ENCODE data around the gene PDZK1IP1.

The PDZK1IP1 gene

DNA sequence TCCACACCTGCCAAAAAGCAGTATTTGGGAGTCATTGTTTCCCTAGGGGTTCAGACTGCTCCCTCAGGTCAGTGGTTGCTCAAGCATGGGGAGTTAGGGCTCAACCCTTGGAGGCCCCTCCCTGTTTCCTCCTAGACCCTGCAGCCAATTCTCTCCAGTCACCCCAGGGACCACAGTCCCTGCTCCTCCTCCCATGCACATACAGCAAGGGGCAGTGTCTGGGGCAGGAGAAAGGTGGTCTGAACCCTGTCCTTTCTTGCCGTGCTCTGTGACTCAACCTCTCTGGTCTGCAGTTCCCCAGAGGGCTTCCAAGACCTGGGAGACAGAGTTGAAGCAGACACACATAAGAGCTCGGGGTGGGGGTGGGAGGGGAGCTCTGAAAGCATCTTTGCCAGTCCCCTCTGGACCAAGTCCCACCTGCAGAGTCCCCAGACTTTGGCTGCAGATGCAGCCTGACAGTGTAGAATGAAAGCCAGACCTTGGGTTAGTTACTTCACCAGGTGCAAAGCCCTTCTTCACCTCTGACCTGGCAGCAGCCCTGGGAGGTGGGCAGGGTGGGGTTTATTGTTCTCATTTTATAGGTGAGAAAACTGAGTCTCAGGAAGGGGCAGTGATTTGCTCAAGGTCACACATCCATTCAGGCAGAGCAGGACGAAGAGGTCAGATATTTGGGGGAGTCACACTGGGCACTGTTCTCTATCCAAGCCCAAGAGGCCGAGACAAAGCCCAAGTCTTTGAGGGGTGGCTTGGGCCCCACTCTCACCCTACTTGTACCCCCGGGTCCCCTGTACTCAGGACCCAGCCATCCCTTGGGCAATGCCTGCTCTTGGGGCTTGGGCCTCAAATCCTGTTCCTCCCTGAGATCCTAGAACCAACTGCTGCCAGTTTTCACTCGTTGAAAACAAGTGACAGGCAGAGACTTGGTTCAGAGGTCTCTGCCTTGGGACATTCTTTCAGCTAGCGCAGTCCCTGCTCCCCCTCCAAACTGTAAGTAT, 748 bp downstream of the PDZK1IP1 start:
- no peak for TF ChIP-seq SIN3A (IDR thresholded peaks at IDR 0.05; ENCODE audit: borderline replicate concordance, insufficient read depth, low read length)
- TF ChIP-seq POLR2AphosphoS5 (IDR thresholded peaks at IDR 0.05; ENCODE audit: low read depth, low read length), result no peak
- no peak for TF ChIP-seq TAF1 (IDR thresholded peaks at IDR 0.05; ENCODE audit: borderline replicate concordance, insufficient read depth, low read length)
- TF ChIP-seq, protein P1, sequence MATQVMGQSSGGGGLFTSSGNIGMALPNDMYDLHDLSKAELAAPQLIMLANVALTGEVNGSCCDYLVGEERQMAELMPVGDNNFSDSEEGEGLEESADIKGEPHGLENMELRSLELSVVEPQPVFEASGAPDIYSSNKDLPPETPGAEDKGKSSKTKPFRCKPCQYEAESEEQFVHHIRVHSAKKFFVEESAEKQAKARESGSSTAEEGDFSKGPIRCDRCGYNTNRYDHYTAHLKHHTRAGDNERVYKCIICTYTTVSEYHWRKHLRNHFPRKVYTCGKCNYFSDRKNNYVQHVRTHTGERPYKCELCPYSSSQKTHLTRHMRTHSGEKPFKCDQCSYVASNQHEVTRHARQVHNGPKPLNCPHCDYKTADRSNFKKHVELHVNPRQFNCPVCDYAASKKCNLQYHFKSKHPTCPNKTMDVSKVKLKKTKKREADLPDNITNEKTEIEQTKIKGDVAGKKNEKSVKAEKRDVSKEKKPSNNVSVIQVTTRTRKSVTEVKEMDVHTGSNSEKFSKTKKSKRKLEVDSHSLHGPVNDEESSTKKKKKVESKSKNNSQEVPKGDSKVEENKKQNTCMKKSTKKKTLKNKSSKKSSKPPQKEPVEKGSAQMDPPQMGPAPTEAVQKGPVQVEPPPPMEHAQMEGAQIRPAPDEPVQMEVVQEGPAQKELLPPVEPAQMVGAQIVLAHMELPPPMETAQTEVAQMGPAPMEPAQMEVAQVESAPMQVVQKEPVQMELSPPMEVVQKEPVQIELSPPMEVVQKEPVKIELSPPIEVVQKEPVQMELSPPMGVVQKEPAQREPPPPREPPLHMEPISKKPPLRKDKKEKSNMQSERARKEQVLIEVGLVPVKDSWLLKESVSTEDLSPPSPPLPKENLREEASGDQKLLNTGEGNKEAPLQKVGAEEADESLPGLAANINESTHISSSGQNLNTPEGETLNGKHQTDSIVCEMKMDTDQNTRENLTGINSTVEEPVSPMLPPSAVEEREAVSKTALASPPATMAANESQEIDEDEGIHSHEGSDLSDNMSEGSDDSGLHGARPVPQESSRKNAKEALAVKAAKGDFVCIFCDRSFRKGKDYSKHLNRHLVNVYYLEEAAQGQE (IDR thresholded peaks at IDR 0.05; ENCODE audit: insufficient read depth in 1 of 2, low read depth in 2 of 2, low read length in 2 of 2), result no peak
- no peak for TF ChIP-seq FOXP2 (optimal IDR thresholded peaks at IDR 0.05; ENCODE audit: borderline replicate concordance, extremely low read depth, extremely low read length, insufficient read depth)

DNA sequence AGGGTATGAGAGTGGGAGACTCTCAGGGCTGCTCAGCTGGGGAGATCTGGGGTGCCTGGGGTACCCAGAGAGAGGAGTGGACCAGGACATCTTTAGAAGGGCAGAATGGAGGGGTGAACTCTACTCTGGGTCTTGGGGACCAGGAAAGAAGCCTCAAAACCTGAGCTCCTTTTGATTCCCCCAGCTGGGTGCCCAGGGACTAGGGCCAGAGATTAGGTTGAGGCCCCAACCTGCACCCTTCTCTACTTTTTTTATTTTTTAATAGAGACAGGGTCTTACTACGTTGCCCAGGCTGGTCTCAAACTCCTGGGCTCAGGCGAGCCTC, 1.9 kb downstream of the PDZK1IP1 start:
- no peak for TF ChIP-seq TAF1 (IDR thresholded peaks at IDR 0.05; ENCODE audit: borderline replicate concordance, insufficient read depth, low read length)
- TF ChIP-seq, protein P1 (IDR thresholded peaks at IDR 0.05; ENCODE audit: insufficient read depth in 1 of 2, low read depth in 2 of 2, low read length in 2 of 2), result no peak
- no peak for TF ChIP-seq POLR2AphosphoS5 (IDR thresholded peaks at IDR 0.05; ENCODE audit: low read depth, low read length)
- TF ChIP-seq FOXP2 (optimal IDR thresholded peaks at IDR 0.05; ENCODE audit: borderline replicate concordance, extremely low read depth, extremely low read length, insufficient read depth), result no peak
- no peak for TF ChIP-seq SIN3A (IDR thresholded peaks at IDR 0.05; ENCODE audit: borderline replicate concordance, insufficient read depth, low read length)

DNA sequence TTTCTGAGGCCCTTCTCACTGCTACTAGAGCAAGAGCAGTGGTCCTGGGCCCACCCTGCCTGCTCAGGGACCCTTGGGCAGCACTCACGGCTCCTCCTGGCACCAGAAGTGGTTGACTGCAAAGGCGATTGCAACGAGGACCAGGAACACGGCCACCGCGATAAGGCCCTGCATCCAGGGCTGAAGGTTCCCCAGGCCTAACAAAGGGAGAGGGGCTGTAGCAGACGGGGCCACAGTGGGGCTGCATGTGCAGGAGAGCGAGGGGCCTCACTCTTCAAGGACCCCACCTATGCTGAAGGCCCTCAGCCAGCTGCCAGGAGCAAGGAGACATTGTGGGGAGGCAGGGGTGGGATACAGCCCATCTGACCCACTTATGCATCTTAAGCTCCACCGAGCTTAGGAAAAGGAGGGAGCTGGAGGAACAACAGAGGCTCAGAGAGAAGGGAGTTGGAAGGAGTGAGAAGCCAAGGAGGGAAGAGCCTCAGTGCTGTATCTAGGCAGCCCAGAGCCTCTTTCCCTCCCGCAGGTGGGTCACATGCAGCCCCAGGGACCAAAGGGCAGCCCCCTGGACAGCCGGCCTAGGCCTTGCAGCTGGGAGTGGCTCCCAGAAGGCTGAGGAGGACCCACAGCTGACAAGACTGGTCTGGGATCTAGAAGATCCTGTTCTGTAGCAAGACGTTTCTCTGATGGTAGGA, 2.5 kb downstream of the PDZK1IP1 start:
- TF ChIP-seq, protein P1 (IDR thresholded peaks at IDR 0.05; ENCODE audit: insufficient read depth in 1 of 2, low read depth in 2 of 2, low read length in 2 of 2), result no peak
- TF ChIP-seq TAF1 (IDR thresholded peaks at IDR 0.05; ENCODE audit: borderline replicate concordance, insufficient read depth, low read length), result no peak
- TF ChIP-seq SIN3A (IDR thresholded peaks at IDR 0.05; ENCODE audit: borderline replicate concordance, insufficient read depth, low read length), result no peak
- TF ChIP-seq FOXP2 (optimal IDR thresholded peaks at IDR 0.05; ENCODE audit: borderline replicate concordance, extremely low read depth, extremely low read length, insufficient read depth), result no peak
- no peak for TF ChIP-seq POLR2AphosphoS5 (IDR thresholded peaks at IDR 0.05; ENCODE audit: low read depth, low read length)

DNA sequence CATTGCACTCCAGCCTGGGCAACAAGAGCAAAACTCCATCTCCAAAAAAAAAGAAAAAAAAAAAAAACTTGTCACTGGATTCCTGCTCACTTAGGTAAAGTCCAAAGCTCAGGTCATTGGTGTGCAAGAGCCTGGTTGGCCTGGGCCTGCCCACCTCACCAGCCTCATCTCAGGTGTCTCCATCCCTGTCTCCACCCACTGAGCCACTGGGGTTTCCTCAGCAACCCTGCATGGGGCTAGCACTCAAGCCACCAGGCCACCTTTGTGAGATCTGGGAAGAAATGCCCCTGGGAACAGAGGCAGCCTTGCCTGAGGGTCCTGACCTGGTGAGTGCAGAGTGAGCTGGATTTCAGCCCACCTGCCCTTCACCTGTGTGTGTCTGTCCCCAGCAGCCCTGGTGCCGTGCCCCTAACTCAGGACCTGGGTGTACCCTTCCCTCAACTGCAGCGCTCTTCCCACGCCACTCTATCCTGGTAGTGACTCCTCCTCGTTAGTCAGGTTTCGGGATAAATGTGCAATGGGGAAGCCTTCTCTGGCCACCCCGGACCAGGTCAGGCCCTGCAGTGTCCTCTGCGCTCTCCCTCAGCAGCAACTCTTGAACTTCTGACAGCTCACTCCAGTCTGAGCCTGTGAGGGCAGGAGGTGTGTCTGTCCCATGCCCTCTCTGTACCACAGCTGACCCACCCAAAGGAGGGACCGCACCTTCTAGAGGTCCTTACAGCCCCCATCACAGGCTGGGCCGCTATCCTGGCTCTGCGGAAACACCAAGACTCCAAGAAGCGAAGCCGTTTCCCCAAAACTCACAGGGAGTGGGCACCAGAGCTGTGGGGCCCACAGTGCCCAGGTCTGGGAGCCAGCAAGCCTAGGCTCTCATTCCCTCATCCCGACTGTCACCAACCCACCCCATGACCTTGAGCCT, 3.3 kb downstream of the PDZK1IP1 start:
- TF ChIP-seq SIN3A (IDR thresholded peaks at IDR 0.05; ENCODE audit: borderline replicate concordance, insufficient read depth, low read length) (no peak), FOXP2 (optimal IDR thresholded peaks at IDR 0.05; ENCODE audit: borderline replicate concordance, extremely low read depth, extremely low read length, insufficient read depth) (no peak), POLR2AphosphoS5 (IDR thresholded peaks at IDR 0.05; ENCODE audit: low read depth, low read length) (no peak), TAF1 (IDR thresholded peaks at IDR 0.05; ENCODE audit: borderline replicate concordance, insufficient read depth, low read length) (no peak)
- TF ChIP-seq, protein P1 (IDR thresholded peaks at IDR 0.05; ENCODE audit: insufficient read depth in 1 of 2, low read depth in 2 of 2, low read length in 2 of 2), result no peak

Data from PFSK-1 (cell line).